ENCODE measurements around the gene DOK3.

Gene DOK3

DNA sequence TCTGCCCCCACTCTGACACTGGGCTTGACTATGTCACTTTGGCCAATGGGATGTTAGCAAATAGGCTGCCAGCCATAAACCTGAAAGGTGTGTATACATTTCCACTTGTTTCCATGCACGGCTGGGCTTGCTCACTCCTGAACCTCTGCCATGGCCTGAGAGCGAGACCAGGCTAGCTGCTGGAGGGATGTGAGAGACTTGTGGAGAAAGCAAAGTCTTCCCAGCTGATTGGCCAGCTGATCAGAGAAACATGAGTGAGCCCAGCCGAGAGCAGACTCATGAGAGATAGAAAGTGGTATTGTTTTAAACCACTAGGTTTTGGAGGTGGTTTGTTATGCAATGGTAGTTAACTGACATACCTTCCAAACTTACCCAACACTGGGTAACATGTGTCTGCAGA lies 30.8 kb upstream of the DOK3 start:
- TF ChIP-seq FOXP2 (optimal IDR thresholded peaks at IDR 0.05; ENCODE audit: borderline replicate concordance, extremely low read depth, extremely low read length, insufficient read depth): no peak

DNA sequence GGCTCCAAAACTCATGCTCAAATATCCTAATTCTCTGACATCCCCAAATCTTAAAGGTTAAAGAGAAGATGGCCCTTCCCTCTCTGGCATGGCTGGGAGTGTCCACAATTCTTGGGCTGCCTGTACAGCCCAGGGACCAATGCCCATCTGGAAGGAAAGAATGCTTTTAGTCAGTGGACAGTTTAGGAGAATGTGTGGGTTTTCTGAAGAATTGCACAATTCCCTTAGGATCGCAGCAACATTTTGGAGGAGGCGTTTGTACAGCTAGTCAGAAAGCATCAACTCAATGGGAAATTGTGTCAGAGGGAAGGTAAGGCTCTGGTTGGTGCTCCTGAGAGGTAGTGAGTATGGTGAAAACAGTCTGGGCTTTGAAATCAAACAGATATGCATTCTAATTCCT lies 29.8 kb upstream of the DOK3 start:
- no peak for TF ChIP-seq POLR2AphosphoS5 (IDR thresholded peaks at IDR 0.05; ENCODE audit: low read depth, low read length)
- no peak for TF ChIP-seq TAF1 (IDR thresholded peaks at IDR 0.05; ENCODE audit: borderline replicate concordance, insufficient read depth, low read length)
- no peak for TF ChIP-seq SIN3A (IDR thresholded peaks at IDR 0.05; ENCODE audit: borderline replicate concordance, insufficient read depth, low read length)
- TF ChIP-seq, protein P1, sequence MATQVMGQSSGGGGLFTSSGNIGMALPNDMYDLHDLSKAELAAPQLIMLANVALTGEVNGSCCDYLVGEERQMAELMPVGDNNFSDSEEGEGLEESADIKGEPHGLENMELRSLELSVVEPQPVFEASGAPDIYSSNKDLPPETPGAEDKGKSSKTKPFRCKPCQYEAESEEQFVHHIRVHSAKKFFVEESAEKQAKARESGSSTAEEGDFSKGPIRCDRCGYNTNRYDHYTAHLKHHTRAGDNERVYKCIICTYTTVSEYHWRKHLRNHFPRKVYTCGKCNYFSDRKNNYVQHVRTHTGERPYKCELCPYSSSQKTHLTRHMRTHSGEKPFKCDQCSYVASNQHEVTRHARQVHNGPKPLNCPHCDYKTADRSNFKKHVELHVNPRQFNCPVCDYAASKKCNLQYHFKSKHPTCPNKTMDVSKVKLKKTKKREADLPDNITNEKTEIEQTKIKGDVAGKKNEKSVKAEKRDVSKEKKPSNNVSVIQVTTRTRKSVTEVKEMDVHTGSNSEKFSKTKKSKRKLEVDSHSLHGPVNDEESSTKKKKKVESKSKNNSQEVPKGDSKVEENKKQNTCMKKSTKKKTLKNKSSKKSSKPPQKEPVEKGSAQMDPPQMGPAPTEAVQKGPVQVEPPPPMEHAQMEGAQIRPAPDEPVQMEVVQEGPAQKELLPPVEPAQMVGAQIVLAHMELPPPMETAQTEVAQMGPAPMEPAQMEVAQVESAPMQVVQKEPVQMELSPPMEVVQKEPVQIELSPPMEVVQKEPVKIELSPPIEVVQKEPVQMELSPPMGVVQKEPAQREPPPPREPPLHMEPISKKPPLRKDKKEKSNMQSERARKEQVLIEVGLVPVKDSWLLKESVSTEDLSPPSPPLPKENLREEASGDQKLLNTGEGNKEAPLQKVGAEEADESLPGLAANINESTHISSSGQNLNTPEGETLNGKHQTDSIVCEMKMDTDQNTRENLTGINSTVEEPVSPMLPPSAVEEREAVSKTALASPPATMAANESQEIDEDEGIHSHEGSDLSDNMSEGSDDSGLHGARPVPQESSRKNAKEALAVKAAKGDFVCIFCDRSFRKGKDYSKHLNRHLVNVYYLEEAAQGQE (IDR thresholded peaks at IDR 0.05; ENCODE audit: insufficient read depth in 1 of 2, low read depth in 2 of 2, low read length in 2 of 2): no peak
- TF ChIP-seq FOXP2 (optimal IDR thresholded peaks at IDR 0.05; ENCODE audit: borderline replicate concordance, extremely low read depth, extremely low read length, insufficient read depth): no peak

- TF ChIP-seq POLR2AphosphoS5 (IDR thresholded peaks at IDR 0.05; ENCODE audit: low read depth, low read length): no peak
- TF ChIP-seq, protein P1 (IDR thresholded peaks at IDR 0.05; ENCODE audit: insufficient read depth in 1 of 2, low read depth in 2 of 2, low read length in 2 of 2): no peak
- TF ChIP-seq TAF1 (IDR thresholded peaks at IDR 0.05; ENCODE audit: borderline replicate concordance, insufficient read depth, low read length): no peak
- TF ChIP-seq SIN3A (IDR thresholded peaks at IDR 0.05; ENCODE audit: borderline replicate concordance, insufficient read depth, low read length): no peak
- TF ChIP-seq FOXP2 (optimal IDR thresholded peaks at IDR 0.05; ENCODE audit: borderline replicate concordance, extremely low read depth, extremely low read length, insufficient read depth): no peak
Observed at GRCh38 chr5:177538876-177539275, 29.2 kb upstream of the DOK3 start.

GRCh38 chr5:177537389-177538361 lies 28.0 kb upstream of the DOK3 start:
- TF ChIP-seq TAF1 (IDR thresholded peaks at IDR 0.05; ENCODE audit: borderline replicate concordance, insufficient read depth, low read length) (no peak), SIN3A (IDR thresholded peaks at IDR 0.05; ENCODE audit: borderline replicate concordance, insufficient read depth, low read length) (no peak), FOXP2 (optimal IDR thresholded peaks at IDR 0.05; ENCODE audit: borderline replicate concordance, extremely low read depth, extremely low read length, insufficient read depth) (no peak), POLR2AphosphoS5 (IDR thresholded peaks at IDR 0.05; ENCODE audit: low read depth, low read length) (no peak)
- TF ChIP-seq, protein P1 (IDR thresholded peaks at IDR 0.05; ENCODE audit: insufficient read depth in 1 of 2, low read depth in 2 of 2, low read length in 2 of 2): no peak

GRCh38 chr5:177536386-177536785 lies 26.8 kb upstream of the DOK3 start:
- TF ChIP-seq FOXP2 (optimal IDR thresholded peaks at IDR 0.05; ENCODE audit: borderline replicate concordance, extremely low read depth, extremely low read length, insufficient read depth) (no peak), TAF1 (IDR thresholded peaks at IDR 0.05; ENCODE audit: borderline replicate concordance, insufficient read depth, low read length) (no peak), POLR2AphosphoS5 (IDR thresholded peaks at IDR 0.05; ENCODE audit: low read depth, low read length) (no peak), SIN3A (IDR thresholded peaks at IDR 0.05; ENCODE audit: borderline replicate concordance, insufficient read depth, low read length) (no peak)
- TF ChIP-seq, protein P1 (IDR thresholded peaks at IDR 0.05; ENCODE audit: insufficient read depth in 1 of 2, low read depth in 2 of 2, low read length in 2 of 2): no peak

Data from PFSK-1 (cell line).